Uterus (tissue), 2 donors: ENCODE measurements around the gene CHMP1B.

Experiments
- CTCF ChIP-seq, 4 experiments: fragments of 200-600 bp in 2 of 4; fragments of 450-650 bp in 2 of 4; sonication (generic) in 2 of 4; IDR thresholded peaks; one replicate each; pipeline ENCODE4 v1.5.1; 2016 to 2019; ENCODE audit warnings: antibody characterized with exemption in 4 of 4, mild to moderate bottlenecking in 2 of 4, moderate library complexity in 1 of 4
- POLR2A ChIP-seq, 2 donors: fragments of 450-650 bp; IDR thresholded peaks; one replicate each; pipeline ENCODE4 v1.6.1; 2016; ENCODE audit warnings: antibody characterized with exemption in 2 of 2, mild to moderate bottlenecking in 1 of 2, moderate library complexity in 1 of 2

DNA sequence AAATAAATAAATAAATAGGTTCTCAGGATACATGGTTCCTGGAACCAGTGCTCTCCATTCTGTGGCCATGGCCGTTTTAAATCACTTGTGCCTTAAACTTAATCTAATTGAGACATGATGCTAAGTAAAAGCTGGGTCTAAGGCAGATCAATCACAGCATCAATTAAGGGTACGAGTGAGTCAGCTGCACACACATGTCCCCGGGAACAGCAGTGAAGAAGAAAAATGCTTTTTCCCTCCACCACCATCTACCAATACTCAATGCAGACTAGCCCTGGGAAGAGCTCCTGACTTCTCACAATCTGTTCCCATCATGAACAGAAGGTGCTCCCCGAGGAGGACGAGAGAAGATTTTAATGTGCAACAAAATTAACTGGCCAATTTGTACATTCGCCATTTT lies 6.8 kb upstream of the CHMP1B start:
- TF ChIP-seq POLR2A (IDR thresholded peaks at IDR 0.05) (no peak), CTCF (IDR thresholded peaks at IDR 0.05) (no peak)
